Omental fat pad (tissue), 4 donors: ENCODE data around the gene C4A. TPM values are rescaled to one million over a fixed set of nuclear protein-coding genes. Genes with fewer than 3 reads are reported as not detected.

Experiments
- ATAC-seq: fragments of 150-250 bp; one replicate; pipeline ENCODE4 v1.9.1; 2016; ENCODE audit warnings: mild to moderate bottlenecking, moderate library complexity; ENCODE audit not compliant: low FRiP score
- DNase-seq: peaks from one replicate; pipeline ENCODE4 v3.0.0-alpha.2; 2019; ENCODE audit warnings: low spot score
- total RNA-seq, 4 donors: library from RNA; depleted of rRNA; stranded (reverse); fragments of >200 nt; gene quantifications; one replicate each; pipeline ENCODE4 v1.1.0, GENCODE V29; 2016
- TF ChIP-seq, protein P1 (sequence below), 3 donors: fragments of 450-650 bp; IDR thresholded peaks; one replicate each; pipeline ENCODE4 v1.5.1; 2016 to 2017; ENCODE audit warnings: antibody characterized with exemption in 3 of 3, mild to moderate bottlenecking in 3 of 3, moderate library complexity in 2 of 3

Gene C4A
- total RNA-seq, 4 donors from 2014 or later, result 16.6 to 652 (median 239) TPM

DNA sequence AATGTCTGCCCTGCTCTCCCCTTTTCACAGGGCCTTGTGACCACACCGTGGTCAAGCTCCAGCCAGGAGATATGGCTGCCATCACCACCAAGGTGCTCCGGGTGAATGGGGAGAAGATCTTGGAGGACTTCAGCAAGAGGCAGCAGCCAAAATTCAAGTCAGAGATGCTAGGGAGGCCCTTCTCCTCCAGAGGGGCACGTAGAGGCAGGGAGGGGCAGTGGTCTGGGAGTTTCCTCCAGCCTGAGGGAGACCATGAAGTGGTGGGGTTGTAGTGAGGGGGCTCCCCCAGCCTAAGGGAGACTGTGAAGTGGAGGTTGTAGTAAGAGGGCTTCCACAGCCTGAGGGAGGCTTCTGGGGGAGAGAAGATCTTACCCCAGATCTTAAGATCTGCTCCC, 13.9 kb upstream of the C4A start:
- no peak for ATAC-seq
- DNase-seq, result no peak
- TF ChIP-seq, protein P1, sequence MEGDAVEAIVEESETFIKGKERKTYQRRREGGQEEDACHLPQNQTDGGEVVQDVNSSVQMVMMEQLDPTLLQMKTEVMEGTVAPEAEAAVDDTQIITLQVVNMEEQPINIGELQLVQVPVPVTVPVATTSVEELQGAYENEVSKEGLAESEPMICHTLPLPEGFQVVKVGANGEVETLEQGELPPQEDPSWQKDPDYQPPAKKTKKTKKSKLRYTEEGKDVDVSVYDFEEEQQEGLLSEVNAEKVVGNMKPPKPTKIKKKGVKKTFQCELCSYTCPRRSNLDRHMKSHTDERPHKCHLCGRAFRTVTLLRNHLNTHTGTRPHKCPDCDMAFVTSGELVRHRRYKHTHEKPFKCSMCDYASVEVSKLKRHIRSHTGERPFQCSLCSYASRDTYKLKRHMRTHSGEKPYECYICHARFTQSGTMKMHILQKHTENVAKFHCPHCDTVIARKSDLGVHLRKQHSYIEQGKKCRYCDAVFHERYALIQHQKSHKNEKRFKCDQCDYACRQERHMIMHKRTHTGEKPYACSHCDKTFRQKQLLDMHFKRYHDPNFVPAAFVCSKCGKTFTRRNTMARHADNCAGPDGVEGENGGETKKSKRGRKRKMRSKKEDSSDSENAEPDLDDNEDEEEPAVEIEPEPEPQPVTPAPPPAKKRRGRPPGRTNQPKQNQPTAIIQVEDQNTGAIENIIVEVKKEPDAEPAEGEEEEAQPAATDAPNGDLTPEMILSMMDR (IDR thresholded peaks at IDR 0.05), result no peak

DNA sequence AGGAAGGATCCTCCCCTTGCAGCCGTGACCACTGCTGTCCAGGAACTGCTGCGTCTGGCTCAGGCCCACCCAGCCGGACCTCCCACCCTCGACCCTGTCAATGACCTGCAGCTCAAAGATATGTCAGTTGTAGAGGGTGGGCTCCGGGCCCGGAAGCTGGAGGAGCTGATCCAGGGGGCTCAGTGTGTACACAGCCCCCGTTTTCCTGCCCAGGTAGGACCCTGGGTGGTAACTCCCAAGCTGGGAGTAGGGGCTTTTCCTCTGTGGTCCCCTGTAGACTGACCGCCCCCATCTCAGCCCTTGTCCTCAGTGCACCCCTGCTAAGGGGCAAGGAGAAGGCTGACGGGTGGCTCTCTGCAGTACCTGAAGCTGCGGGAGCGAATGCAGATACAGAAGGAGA, 13.5 kb upstream of the C4A start:
- TF ChIP-seq, protein P1 (IDR thresholded peaks at IDR 0.05), result no peak
- DNase-seq (no peak), ATAC-seq (no peak)

DNA sequence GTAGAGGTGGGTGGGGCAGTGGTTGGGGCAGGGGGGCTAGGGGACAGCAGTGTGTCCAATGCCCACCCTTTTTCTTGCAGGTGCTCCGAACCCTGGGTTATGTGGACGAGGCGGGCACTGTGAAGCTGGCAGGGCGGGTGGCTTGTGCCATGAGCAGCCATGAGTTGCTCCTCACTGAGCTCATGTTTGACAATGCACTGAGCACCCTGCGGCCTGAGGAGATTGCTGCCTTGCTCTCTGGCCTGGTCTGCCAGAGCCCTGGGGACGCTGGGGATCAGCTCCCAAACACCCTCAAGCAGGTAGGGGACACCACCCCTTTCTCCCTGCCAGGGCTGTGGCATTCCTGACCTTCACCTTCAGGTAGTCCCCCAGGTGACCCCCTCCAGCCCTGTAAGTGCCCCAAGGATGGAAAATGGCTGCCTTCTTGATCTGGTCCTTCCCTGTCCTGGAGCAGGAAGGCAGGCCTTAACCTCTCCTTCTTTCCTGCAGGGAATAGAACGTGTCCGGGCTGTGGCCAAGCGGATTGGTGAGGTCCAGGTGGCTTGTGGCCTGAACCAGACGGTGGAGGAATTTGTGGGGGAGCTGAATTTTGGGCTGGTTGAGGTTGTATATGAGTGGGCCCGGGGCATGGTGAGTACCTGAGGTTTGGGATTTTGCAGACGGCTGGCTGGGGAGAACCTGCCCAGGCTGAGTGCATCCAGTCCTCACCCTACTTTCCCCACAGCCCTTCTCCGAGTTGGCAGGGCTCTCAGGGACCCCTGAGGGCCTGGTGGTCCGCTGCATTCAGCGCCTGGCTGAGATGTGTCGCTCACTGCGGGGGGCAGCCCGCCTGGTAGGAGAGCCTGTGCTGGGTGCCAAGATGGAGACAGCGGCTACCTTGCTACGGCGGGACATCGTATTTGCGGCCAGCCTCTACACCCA, 12.8 kb upstream of the C4A start:
- TF ChIP-seq, protein P1 (IDR thresholded peaks at IDR 0.05), result no peak
- DNase-seq (no peak), ATAC-seq (no peak)

DNA sequence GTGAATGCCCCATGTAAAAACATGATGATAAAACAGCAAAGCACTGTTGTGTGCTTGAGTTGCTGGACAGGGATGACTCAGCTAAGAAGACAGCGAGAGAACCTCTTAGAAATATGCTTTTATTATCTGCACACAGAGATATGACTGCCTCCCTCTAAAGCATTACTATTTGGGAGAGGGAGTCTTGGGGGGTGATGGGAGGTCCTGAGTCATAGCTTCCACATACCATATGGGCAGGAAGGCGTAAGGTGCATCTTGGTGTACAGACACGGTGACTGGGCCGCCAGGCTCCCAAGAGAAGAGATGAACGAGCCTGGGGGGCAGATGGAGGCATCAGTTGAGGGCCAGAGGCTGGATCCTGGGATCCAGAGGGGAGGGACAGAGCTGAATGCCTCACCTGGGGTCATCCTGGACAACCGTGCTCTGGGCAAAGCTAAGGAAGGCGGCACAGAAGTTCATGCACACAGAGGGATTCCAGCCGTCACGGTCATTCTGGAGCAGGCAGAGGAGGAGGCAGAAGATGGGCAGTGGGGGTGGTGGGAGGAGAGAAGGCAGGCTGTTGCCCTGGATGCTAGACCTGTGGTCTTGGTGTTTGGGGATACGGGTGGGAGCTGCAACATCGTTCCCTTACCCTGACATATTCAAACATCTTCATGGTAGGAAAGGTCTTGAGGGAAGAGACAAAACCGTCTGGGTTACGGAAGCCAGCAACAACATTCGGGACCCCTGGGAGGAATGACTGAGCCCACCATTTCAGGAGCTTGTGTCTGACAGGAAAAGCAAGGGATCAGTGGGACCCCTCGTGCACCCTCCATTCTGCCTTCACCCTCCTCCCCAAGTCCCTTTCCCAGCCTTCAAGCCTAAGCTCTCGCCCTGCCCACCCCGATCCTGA, 11.9 kb upstream of the C4A start:
- TF ChIP-seq, protein P1 (IDR thresholded peaks at IDR 0.05), result no peak
- DNase-seq (no peak), ATAC-seq (peak; percentile 5)

DNA sequence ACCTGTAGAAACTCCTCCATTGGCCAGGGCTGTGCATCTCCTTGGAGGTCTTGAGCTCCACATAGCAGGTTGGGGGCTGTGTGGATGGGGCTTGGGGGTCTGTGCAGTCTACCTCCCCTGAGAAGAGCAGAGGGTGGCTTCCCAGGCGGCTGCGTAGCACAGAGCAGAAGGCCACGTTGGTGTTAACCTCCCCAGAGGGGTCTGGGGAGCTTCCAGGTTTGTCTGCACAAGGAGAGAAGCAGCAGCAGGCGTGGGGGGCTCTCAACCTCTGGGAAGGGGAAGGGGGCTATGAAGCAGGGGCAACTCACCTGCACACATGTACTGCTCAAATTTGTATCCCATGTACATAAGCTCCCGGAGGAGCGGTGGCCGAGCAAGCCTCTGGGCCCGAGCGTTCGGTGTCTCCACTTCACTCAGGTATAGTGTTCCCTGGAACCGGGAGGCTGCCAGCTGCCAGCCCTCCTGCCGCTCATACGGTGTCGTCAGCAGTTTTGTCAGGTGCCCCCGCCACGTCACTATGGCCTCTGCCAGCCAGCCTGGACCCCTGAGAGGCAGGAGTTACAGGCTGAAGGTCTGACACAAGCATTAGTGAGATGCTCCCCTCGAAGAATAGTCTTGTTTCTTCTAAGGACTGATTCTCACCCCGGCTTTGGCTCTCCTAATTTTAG, 11.1 kb upstream of the C4A start:
- no peak for ATAC-seq
- DNase-seq, result no peak
- TF ChIP-seq, protein P1 (IDR thresholded peaks at IDR 0.05), result no peak

DNA sequence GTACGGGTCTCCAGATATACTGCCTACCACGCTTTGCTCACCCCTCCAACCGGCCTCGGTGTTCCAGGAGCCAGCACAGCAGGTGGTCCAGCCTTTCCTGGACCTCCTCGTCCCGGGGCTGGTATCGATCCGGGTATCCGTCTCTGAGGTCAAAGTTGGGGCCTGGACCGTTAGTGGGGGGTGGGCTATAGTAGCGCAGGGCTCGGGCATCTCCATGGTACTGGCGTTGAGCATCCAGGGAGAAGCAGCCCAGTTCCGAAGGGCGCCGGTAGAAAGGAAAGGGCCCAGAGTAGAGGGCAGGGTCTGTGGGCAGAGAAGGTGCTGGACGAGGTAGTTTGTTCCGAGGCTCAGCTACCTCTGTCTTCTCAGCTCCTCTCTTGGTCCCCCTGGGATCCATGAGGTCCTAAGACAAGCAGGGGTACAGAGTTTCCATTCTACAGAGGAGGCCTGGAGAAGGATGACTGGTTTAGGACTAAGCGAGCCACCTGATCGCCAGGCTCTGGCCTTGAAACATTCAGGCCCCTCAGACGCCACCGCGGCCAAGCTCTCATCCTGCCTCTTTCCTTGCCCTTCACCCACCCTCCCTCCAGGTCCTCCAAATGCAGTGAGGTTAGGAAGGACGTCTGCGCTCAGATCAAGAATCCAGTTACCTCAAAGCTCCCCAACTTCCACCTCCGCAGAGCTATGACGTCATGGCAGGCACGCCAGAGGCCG, 10.4 kb upstream of the C4A start:
- TF ChIP-seq, protein P1 (IDR thresholded peaks at IDR 0.05), result no peak
- ATAC-seq (peak; percentile 27), DNase-seq (no peak)
